ENCODE measurements around the gene MAGI2. TPM values are rescaled to one million over a fixed set of nuclear protein-coding genes. Genes with fewer than 3 reads are reported as not detected.

The MAGI2 gene
- total and polyA plus RNA-seq, 2 of the 13 experiments (the other 11 are each of a cell fraction or from before 2014, with no cell fraction given) = 1.5 to 3.8 TPM

DNA sequence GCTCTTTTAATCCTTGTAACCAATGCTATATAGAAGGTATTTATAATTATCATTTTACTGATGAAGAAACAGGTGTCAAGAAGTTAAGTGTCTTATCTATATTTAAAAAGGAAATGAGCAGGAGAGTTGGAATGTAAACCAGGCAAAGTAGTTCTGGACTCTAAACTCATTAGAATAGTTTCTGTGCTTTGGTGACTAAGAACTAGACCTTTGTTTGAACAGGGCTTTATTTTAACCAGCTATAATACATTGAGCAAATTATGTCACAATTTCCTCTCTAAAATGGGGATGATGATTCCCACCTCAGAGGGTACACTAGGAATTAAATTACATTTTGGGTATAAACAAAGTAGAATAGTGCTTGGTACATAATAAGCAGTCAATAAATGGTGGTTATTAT lies 236.0 kb downstream of the MAGI2 start (continued):
- TF ChIP-seq, protein P1, sequence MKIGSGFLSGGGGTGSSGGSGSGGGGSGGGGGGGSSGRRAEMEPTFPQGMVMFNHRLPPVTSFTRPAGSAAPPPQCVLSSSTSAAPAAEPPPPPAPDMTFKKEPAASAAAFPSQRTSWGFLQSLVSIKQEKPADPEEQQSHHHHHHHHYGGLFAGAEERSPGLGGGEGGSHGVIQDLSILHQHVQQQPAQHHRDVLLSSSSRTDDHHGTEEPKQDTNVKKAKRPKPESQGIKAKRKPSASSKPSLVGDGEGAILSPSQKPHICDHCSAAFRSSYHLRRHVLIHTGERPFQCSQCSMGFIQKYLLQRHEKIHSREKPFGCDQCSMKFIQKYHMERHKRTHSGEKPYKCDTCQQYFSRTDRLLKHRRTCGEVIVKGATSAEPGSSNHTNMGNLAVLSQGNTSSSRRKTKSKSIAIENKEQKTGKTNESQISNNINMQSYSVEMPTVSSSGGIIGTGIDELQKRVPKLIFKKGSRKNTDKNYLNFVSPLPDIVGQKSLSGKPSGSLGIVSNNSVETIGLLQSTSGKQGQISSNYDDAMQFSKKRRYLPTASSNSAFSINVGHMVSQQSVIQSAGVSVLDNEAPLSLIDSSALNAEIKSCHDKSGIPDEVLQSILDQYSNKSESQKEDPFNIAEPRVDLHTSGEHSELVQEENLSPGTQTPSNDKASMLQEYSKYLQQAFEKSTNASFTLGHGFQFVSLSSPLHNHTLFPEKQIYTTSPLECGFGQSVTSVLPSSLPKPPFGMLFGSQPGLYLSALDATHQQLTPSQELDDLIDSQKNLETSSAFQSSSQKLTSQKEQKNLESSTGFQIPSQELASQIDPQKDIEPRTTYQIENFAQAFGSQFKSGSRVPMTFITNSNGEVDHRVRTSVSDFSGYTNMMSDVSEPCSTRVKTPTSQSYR (CRISPR knock-in tag; IDR thresholded peaks at IDR 0.05; ENCODE audit: borderline replicate concordance) = no peak
- TF ChIP-seq SUZ12 (IDR thresholded peaks at IDR 0.05; ENCODE audit: low read depth, low read length) = no peak
- no peak for TF ChIP-seq JUND (CRISPR knock-in tag; IDR thresholded peaks at IDR 0.05)
- no peak for TF ChIP-seq ZSCAN29 (CRISPR knock-in tag; conservative IDR thresholded peaks at IDR 0.05)
- TF ChIP-seq TBX3 (IDR thresholded peaks at IDR 0.05; ENCODE audit: borderline replicate concordance) = peak; percentile 49; the same call in 1 of the 2 replicates
- TF ChIP-seq CEBPB (IDR thresholded peaks at IDR 0.05; ENCODE audit: borderline replicate concordance, low read depth, low read length) = 0 out of 2 replicates have a peak, but pooled peaks have one; percentile 13
- TF ChIP-seq ZNF775 (CRISPR knock-in tag; IDR thresholded peaks at IDR 0.05; ENCODE audit: borderline replicate concordance) = no peak
- no peak for TF ChIP-seq ZNF264 (CRISPR knock-in tag; IDR thresholded peaks at IDR 0.05)
- TF ChIP-seq, protein P2, sequence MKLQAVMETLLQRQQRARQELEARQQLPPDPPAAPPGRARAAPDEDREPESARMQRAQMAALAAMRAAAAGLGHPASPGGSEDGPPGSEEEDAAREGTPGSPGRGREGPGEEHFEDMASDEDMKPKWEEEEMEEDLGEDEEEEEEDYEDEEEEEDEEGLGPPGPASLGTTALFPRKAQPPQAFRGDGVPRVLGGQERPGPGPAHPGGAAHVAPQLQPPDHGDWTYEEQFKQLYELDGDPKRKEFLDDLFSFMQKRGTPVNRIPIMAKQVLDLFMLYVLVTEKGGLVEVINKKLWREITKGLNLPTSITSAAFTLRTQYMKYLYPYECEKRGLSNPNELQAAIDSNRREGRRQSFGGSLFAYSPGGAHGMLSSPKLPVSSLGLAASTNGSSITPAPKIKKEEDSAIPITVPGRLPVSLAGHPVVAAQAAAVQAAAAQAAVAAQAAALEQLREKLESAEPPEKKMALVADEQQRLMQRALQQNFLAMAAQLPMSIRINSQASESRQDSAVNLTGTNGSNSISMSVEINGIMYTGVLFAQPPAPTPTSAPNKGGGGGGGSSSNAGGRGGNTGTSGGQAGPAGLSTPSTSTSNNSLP (IDR thresholded peaks at IDR 0.05; ENCODE audit: low read depth, low read length) = no peak
- TF ChIP-seq KDM2A (CRISPR knock-in tag; IDR thresholded peaks at IDR 0.05; ENCODE audit: borderline replicate concordance, low read depth) = no peak
- TF ChIP-seq KDM5A (IDR thresholded peaks at IDR 0.05; ENCODE audit: borderline replicate concordance, low read length) = no peak
- TF ChIP-seq PRPF4 (IDR thresholded peaks at IDR 0.05; ENCODE audit: low read depth, low read length, poor library complexity, severe bottlenecking) = no peak
- TF ChIP-seq ZNF432 (CRISPR knock-in tag; IDR thresholded peaks at IDR 0.05; ENCODE audit: borderline replicate concordance) = no peak
- TF ChIP-seq, protein P3, sequence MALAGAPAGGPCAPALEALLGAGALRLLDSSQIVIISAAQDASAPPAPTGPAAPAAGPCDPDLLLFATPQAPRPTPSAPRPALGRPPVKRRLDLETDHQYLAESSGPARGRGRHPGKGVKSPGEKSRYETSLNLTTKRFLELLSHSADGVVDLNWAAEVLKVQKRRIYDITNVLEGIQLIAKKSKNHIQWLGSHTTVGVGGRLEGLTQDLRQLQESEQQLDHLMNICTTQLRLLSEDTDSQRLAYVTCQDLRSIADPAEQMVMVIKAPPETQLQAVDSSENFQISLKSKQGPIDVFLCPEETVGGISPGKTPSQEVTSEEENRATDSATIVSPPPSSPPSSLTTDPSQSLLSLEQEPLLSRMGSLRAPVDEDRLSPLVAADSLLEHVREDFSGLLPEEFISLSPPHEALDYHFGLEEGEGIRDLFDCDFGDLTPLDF (CRISPR knock-in tag; IDR thresholded peaks at IDR 0.05) = no peak
- peak; percentile 33; the same call in 1 of the 2 replicates for TF ChIP-seq CREM (IDR thresholded peaks at IDR 0.05)
- no peak for TF ChIP-seq CREM (CRISPR knock-in tag; IDR thresholded peaks at IDR 0.05)
- TF ChIP-seq ZNF431 (CRISPR knock-in tag; IDR thresholded peaks at IDR 0.05; ENCODE audit: borderline replicate concordance, low read depth) = no peak
- no peak for TF ChIP-seq ZBTB38 (CRISPR knock-in tag; IDR thresholded peaks at IDR 0.05)
- TF ChIP-seq, protein P4, sequence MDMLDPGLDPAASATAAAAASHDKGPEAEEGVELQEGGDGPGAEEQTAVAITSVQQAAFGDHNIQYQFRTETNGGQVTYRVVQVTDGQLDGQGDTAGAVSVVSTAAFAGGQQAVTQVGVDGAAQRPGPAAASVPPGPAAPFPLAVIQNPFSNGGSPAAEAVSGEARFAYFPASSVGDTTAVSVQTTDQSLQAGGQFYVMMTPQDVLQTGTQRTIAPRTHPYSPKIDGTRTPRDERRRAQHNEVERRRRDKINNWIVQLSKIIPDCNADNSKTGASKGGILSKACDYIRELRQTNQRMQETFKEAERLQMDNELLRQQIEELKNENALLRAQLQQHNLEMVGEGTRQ (IDR thresholded peaks at IDR 0.05; ENCODE audit: low read depth, low read length) = no peak
- TF ChIP-seq, protein P4 (CRISPR knock-in tag; IDR thresholded peaks at IDR 0.05; ENCODE audit: borderline replicate concordance) = no peak
- TF ChIP-seq ZSCAN12 (CRISPR knock-in tag; IDR thresholded peaks at IDR 0.05) = no peak
